Calu3 (cell line): Measurements from ENCODE around the gene BID. TPM values are rescaled to one million over a fixed set of nuclear protein-coding genes. Genes with fewer than 3 reads are reported as not detected.

ENCODE experiments used
- BruUV-seq: library from RNA; stranded (reverse); fragments of 400-500 nt; replicated peaks from 2 replicates; lab custom pipeline; 2021; lab: Mats Ljungman, UMichigan
- CTCF ChIA-PET: fragments of 300-600 bp; sonication (Branson Sonifier 250); formaldehyde crosslinking; loops from one replicate; lab custom pipeline; 2022; ENCODE audit warnings: antibody characterized with exemption; lab: Charles Lee
- DNase-seq: peaks from one replicate; pipeline ENCODE4 v3.0.0; 2022
- H3K27ac Mint-ChIP-seq: one replicate; pipeline ENCODE4 v1.8.0; 2022; ENCODE audit warnings: mixed read lengths; ENCODE audit not compliant: unreplicated experiment
- H3K27me3 Mint-ChIP-seq: one replicate; pipeline ENCODE4 v1.8.0; 2022; ENCODE audit warnings: mixed read lengths; ENCODE audit not compliant: unreplicated experiment
- H3K36me3 Mint-ChIP-seq: one replicate; pipeline ENCODE4 v1.8.0; 2022; ENCODE audit warnings: mild to moderate bottlenecking, moderate library complexity, mixed read lengths; ENCODE audit not compliant: insufficient read depth, unreplicated experiment
- H3K4me1 Mint-ChIP-seq: one replicate; pipeline ENCODE4 v1.8.0; 2022; ENCODE audit warnings: mild to moderate bottlenecking, low read depth, mixed read lengths; ENCODE audit not compliant: unreplicated experiment
- H3K4me3 Mint-ChIP-seq: one replicate; pipeline ENCODE4 v1.8.0; 2022; ENCODE audit warnings: mild to moderate bottlenecking, low read depth, moderate library complexity, mixed read lengths; ENCODE audit not compliant: unreplicated experiment
- H3K9me3 Mint-ChIP-seq: one replicate; pipeline ENCODE4 v1.8.0; 2022; ENCODE audit warnings: low read depth, mixed read lengths; ENCODE audit not compliant: unreplicated experiment
- CTCF ChIP-seq: fragments of 200-600 bp; IDR thresholded peaks from one replicate; pipeline ENCODE4 v1.8.0; 2022; ENCODE audit warnings: antibody characterized with exemption; ENCODE audit not compliant: unreplicated experiment
- intact Hi-C: fragments of 100-400 bp; cut with micrococcal nuclease; formaldehyde crosslinking; loops from one replicate; pipeline ENCODE4 v1.10.0; 2022; ENCODE audit not compliant: unreplicated experiment
- total RNA-seq: library from RNA; stranded (reverse); gene quantifications from 2 replicates; pipeline ENCODE4 v1.2.3, GENCODE V29; 2022

Gene BID
- total RNA-seq, 1 experiment from 2014 or later: 99.3 TPM

GRCh38 chr22:17817079-17817478 lies 42.8 kb upstream of the BID start:
- H3K9me3 Mint-ChIP-seq: no peaks in the 10 kb centered on the region
- CTCF ChIA-PET: interaction anchor here (0.5 kb wide), 1 partner anchor 102 kb away, joined by 3 read pairs; no protein-coding TSS in a partner anchor

GRCh38 chr22:17816649-17817048 lies 42.4 kb upstream of the BID start:
- BruUV-seq: no TSS peak
- no peak overlapping the region for H3K4me3 Mint-ChIP-seq
- intact Hi-C loops: no loop called here
- peaks cover 14% of the 10 kb centered on the region for H3K36me3 Mint-ChIP-seq
- CTCF ChIA-PET: no interaction called here
- TF ChIP-seq CTCF: no peak
- no peaks in the 10 kb centered on the region for H3K4me1 Mint-ChIP-seq
- DNase-seq: no peak
- no peak overlapping the region for H3K27ac Mint-ChIP-seq
- H3K27me3 Mint-ChIP-seq: no peaks in the 10 kb centered on the region
- H3K9me3 Mint-ChIP-seq: no peaks in the 10 kb centered on the region

More at GRCh38 chr22:17817079-17817478, 42.8 kb upstream of the BID start:
- no TSS peak for BruUV-seq
- H3K4me3 Mint-ChIP-seq: no peak overlapping the region
- H3K4me1 Mint-ChIP-seq: no peaks in the 10 kb centered on the region
- no peak overlapping the region for H3K27ac Mint-ChIP-seq
- peaks cover 14% of the 10 kb centered on the region for H3K36me3 Mint-ChIP-seq
- no peaks in the 10 kb centered on the region for H3K27me3 Mint-ChIP-seq
- intact Hi-C loops: no loop called here
- DNase-seq: no peak
- no peak for TF ChIP-seq CTCF

GRCh38 chr22:17815703-17816254 lies 41.5 kb upstream of the BID start:
- DNase-seq: no peak
- no peak for TF ChIP-seq CTCF
- Mint-ChIP-seq H3K27ac (no peak overlapping the region), H3K27me3 (no peaks in the 10 kb centered on the region), H3K36me3 (peaks cover 14% of the 10 kb centered on the region), H3K4me1 (no peaks in the 10 kb centered on the region), H3K9me3 (no peaks in the 10 kb centered on the region), H3K4me3 (no peak overlapping the region)
- CTCF ChIA-PET: interaction anchor here (1.7 kb wide), 1 partner anchor 260 kb away, joined by 3 read pairs; no protein-coding TSS in a partner anchor
- BruUV-seq: no TSS peak
- intact Hi-C loops: no loop called here

- H3K9me3 Mint-ChIP-seq: no peaks in the 10 kb centered on the region
- BruUV-seq: no TSS peak
- H3K36me3 Mint-ChIP-seq: peaks cover 14% of the 10 kb centered on the region
- CTCF ChIA-PET: interaction anchor here (1.7 kb wide), 1 partner anchor 261 kb away, joined by 3 read pairs; no protein-coding TSS in a partner anchor
- TF ChIP-seq CTCF: no peak
- DNase-seq: no peak
- H3K27ac Mint-ChIP-seq: no peak overlapping the region
- no peaks in the 10 kb centered on the region for H3K4me1 Mint-ChIP-seq
- no peaks in the 10 kb centered on the region for H3K27me3 Mint-ChIP-seq
- intact Hi-C loops: no loop called here
- H3K4me3 Mint-ChIP-seq: no peak overlapping the region
Measured at GRCh38 chr22:17814830-17815229, 40.6 kb upstream of the BID start.
